Peyer's patch (tissue), 4 donors: Measurements from ENCODE around the gene ANK2.

Experiments used
- CTCF ChIP-seq, 6 experiments: fragments of 450-650 bp in 4 of 6; fragments of 200-600 bp in 2 of 6; sonication (generic) in 1 of 6; IDR thresholded peaks; one replicate each; pipeline ENCODE4 v1.5.1; 2017 to 2019; ENCODE audit warnings: antibody characterized with exemption in 6 of 6, mild to moderate bottlenecking in 3 of 6, moderate library complexity in 1 of 6
- POLR2A ChIP-seq, 2 donors: fragments of 450-650 bp; IDR thresholded peaks; one replicate each; pipeline ENCODE4 v1.5.1; 2017; ENCODE audit warnings: antibody characterized with exemption in 2 of 2, mild to moderate bottlenecking in 2 of 2, moderate library complexity in 2 of 2

DNA sequence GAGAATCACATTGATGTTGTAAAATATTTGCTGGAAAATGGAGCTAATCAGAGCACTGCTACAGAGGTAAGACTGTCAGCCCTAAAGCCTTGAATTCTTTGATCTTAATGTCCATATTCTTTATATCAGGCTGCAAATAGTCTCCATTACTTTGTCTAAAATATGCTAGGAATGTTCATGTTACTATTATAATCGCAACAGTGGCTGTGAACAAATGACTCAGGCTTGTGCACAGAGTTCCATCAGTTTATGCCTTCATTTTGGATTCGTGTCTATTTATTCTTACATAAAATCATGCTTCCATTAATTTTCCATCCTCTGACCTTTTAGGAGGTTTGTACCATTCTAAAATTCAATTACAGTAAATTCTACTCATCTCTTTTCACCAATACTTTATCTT, 182.7 kb downstream of the ANK2 start:
- TF ChIP-seq CTCF (IDR thresholded peaks at IDR 0.05) = no peak
- TF ChIP-seq POLR2A (IDR thresholded peaks at IDR 0.05) = no peak
